ENCODE measurements around the gene GFI1B. TPM values are rescaled to one million over a fixed set of nuclear protein-coding genes. Genes with fewer than 3 reads are reported as not detected.

GFI1B gene
- total RNA-seq, 2 donors from 2014 or later, result 0.44 TPM; not detected in 1

GRCh38 chr9:133006731-133007352 lies 28.3 kb downstream of the GFI1B start:
- WGBS, 2 experiments (ENCODE audit: insufficient coverage in 1 of 2, insufficient read length in 1 of 2), result 76% methylated on average over 5 of the region's 5 CpGs
- Histone ChIP-seq H3K9me3 (ENCODE audit: control insufficient read depth, low read length) (no peaks in the 10 kb centered on the region), H3K4me1 (ENCODE audit: control insufficient read depth, insufficient read depth, low read length) (peaks cover 18% of the 10 kb centered on the region), H3K4me3 (ENCODE audit: low read length) (no peak overlapping the region), H3K27me3 (ENCODE audit: control insufficient read depth, insufficient read depth, low read length, poor library complexity, severe bottlenecking) (peaks cover 16% of the 10 kb centered on the region), H3K27ac (ENCODE audit: low read depth, low read length) (no peak overlapping the region), H3K9ac (ENCODE audit: extremely low read depth, low read length, poor library complexity, severe bottlenecking) (no peak overlapping the region), H3K36me3 (ENCODE audit: control insufficient read depth, insufficient read depth, low read length) (no peaks in the 10 kb centered on the region)
- H3K36me3 Mint-ChIP-seq (ENCODE audit: low read depth), result no peaks in the 10 kb centered on the region
- no peak overlapping the region for H3K4me3 Mint-ChIP-seq
- DNase-seq, result peak; percentile 4
- H3K4me1 Mint-ChIP-seq, result peaks cover 26% of the 10 kb centered on the region
- H3K27ac Mint-ChIP-seq, result no peak overlapping the region
- no peak for TF ChIP-seq CTCF (conservative IDR thresholded peaks at IDR 0.05)
- H3K9me3 Mint-ChIP-seq, result no peaks in the 10 kb centered on the region
- peaks cover 59% of the 10 kb centered on the region for H3K27me3 Mint-ChIP-seq (ENCODE audit: insufficient read depth)

GRCh38 chr9:133008406-133008805 lies 29.9 kb downstream of the GFI1B start:
- no peak overlapping the region for H3K27ac Mint-ChIP-seq
- whole genome bisulfite sequencing, 2 experiments (ENCODE audit: insufficient coverage in 1 of 2, insufficient read length in 1 of 2), result 78 to 89% methylated on average over 3 to 7 of the region's 7 CpGs
- H3K36me3 Mint-ChIP-seq (ENCODE audit: low read depth), result no peaks in the 10 kb centered on the region
- H3K27me3 Mint-ChIP-seq (ENCODE audit: insufficient read depth), result peaks cover 52% of the 10 kb centered on the region
- H3K4me3 Mint-ChIP-seq, result no peak overlapping the region
- TF ChIP-seq CTCF (conservative IDR thresholded peaks at IDR 0.05), result no peak
- no peaks in the 10 kb centered on the region for H3K36me3 ChIP-seq (ENCODE audit: control insufficient read depth, insufficient read depth, low read length)
- H3K4me3 ChIP-seq (ENCODE audit: low read length), result no peak overlapping the region
- H3K9me3 Mint-ChIP-seq, result no peaks in the 10 kb centered on the region
- H3K9ac ChIP-seq (ENCODE audit: extremely low read depth, low read length, poor library complexity, severe bottlenecking), result no peak overlapping the region
- H3K4me1 Mint-ChIP-seq, result peaks cover 20% of the 10 kb centered on the region
- H3K4me1 ChIP-seq (ENCODE audit: control insufficient read depth, insufficient read depth, low read length), result peaks cover 12% of the 10 kb centered on the region
- peaks cover 6% of the 10 kb centered on the region for H3K27me3 ChIP-seq (ENCODE audit: control insufficient read depth, insufficient read depth, low read length, poor library complexity, severe bottlenecking)
- H3K27ac ChIP-seq (ENCODE audit: low read depth, low read length), result no peak overlapping the region
- no peaks in the 10 kb centered on the region for H3K9me3 ChIP-seq (ENCODE audit: control insufficient read depth, low read length)
- DNase-seq, result peak; percentile 30

- TF ChIP-seq CTCF (conservative IDR thresholded peaks at IDR 0.05), result no peak
- H3K36me3 ChIP-seq (ENCODE audit: control insufficient read depth, insufficient read depth, low read length), result no peaks in the 10 kb centered on the region
- peaks cover 16% of the 10 kb centered on the region for H3K4me1 Mint-ChIP-seq
- peaks cover 6% of the 10 kb centered on the region for H3K27me3 ChIP-seq (ENCODE audit: control insufficient read depth, insufficient read depth, low read length, poor library complexity, severe bottlenecking)
- no peak for DNase-seq
- H3K9ac ChIP-seq (ENCODE audit: extremely low read depth, low read length, poor library complexity, severe bottlenecking), result no peak overlapping the region
- 90 to 95% methylated on average over 2 of the region's 2 CpGs for WGBS, 2 experiments (ENCODE audit: insufficient coverage in 1 of 2, insufficient read length in 1 of 2)
- peaks cover 56% of the 10 kb centered on the region for H3K27me3 Mint-ChIP-seq (ENCODE audit: insufficient read depth)
- no peak overlapping the region for H3K27ac Mint-ChIP-seq
- H3K4me1 ChIP-seq (ENCODE audit: control insufficient read depth, insufficient read depth, low read length), result peaks cover 8% of the 10 kb centered on the region
- H3K27ac ChIP-seq (ENCODE audit: low read depth, low read length), result no peak overlapping the region
- no peaks in the 10 kb centered on the region for H3K36me3 Mint-ChIP-seq (ENCODE audit: low read depth)
- no peaks in the 10 kb centered on the region for H3K9me3 Mint-ChIP-seq
- peaks cover 1% of the 10 kb centered on the region for H3K9me3 ChIP-seq (ENCODE audit: control insufficient read depth, low read length)
- no peak overlapping the region for H3K4me3 Mint-ChIP-seq
- H3K4me3 ChIP-seq (ENCODE audit: low read length), result no peak overlapping the region
Measured at GRCh38 chr9:133008824-133009223, 30.3 kb downstream of the GFI1B start.
